ENCODE data around the gene MMP20. TPM values are rescaled to one million over a fixed set of nuclear protein-coding genes. Genes with fewer than 3 reads are reported as not detected.

The MMP20 gene
- not detected for polyA plus RNA-seq (2013, experiment 1 of 2)
- polyA plus RNA-seq (2013, experiment 2 of 2): not detected

- H2BK12ac ChIP-seq (ENCODE audit: low read length in 2 of 2): no peak within 1 kb of the TSS
- no peak within 1 kb of the TSS for H3K14ac ChIP-seq (ENCODE audit: low read length in 2 of 2)
- no peak within 1 kb of the TSS for H3K4me3 ChIP-seq (ENCODE audit: insufficient read depth in 1 of 2, low read depth in 1 of 2, low read length in 2 of 2)
- DNase-seq: no peak
- no peak within 1 kb of the TSS for H3K9ac ChIP-seq (ENCODE audit: low read length)
- peak within 1 kb of the TSS in 1 of 2 experiments; percentile 78 for H3K23ac ChIP-seq (ENCODE audit: low read length in 2 of 2)
- H2AFZ ChIP-seq (ENCODE audit: low read depth, low read length): no peak within 1 kb of the TSS
- no peaks in the 10 kb centered on the region for H3K27me3 ChIP-seq (ENCODE audit: control insufficient read depth in 1 of 2, insufficient read depth in 1 of 2, low read length in 2 of 2)
- no peak within 1 kb of the TSS for H2AK5ac ChIP-seq (ENCODE audit: low read length, severe bottlenecking)
- no peak within 1 kb of the TSS for H4K8ac ChIP-seq (ENCODE audit: low read length)
- no peak within 1 kb of the TSS for H2BK5ac ChIP-seq (ENCODE audit: low read depth, low read length, poor library complexity, severe bottlenecking)
- no peak within 1 kb of the TSS for H3K4ac ChIP-seq (ENCODE audit: low read depth in 1 of 2, low read length in 2 of 2)
- H4K91ac ChIP-seq (ENCODE audit: low read length): no peak within 1 kb of the TSS
- no peak within 1 kb of the TSS for H3K4me2 ChIP-seq (ENCODE audit: low read length, poor library complexity, severe bottlenecking)
- no peaks in the 10 kb centered on the region for H3K9me3 ChIP-seq (ENCODE audit: control insufficient read depth, low read length)
- WGBS: 92% methylated on average over 4 of the region's 5 CpGs
- H2BK120ac ChIP-seq (ENCODE audit: low read depth, low read length): no peak within 1 kb of the TSS
- no peak within 1 kb of the TSS for H2BK15ac ChIP-seq (ENCODE audit: low read depth, poor library complexity, severe bottlenecking)
- H3K18ac ChIP-seq (ENCODE audit: low read depth in 1 of 2, low read length in 2 of 2): no peak within 1 kb of the TSS
- no peak within 1 kb of the TSS for H3K27ac ChIP-seq (ENCODE audit: low read length, poor library complexity, severe bottlenecking)
- no peaks in the 10 kb centered on the region for H3K36me3 ChIP-seq (ENCODE audit: control insufficient read depth in 1 of 2, insufficient read depth in 2 of 2, low read depth in 1 of 2, low read length in 2 of 2)
- H3K4me1 ChIP-seq (ENCODE audit: control insufficient read depth, insufficient read depth, low read depth, low read length): no peaks in the 10 kb centered on the region
- H3K79me1 ChIP-seq (replicated peaks; ENCODE audit: low read length, poor library complexity, severe bottlenecking): no peaks in the 10 kb centered on the region
Measured at GRCh38 chr11:102625177-102625576, at the start of gene MMP20. Gene MMP20, minus strand, starts transcription at chr11:102625332. Its CDS starts 13 bp downstream, at chr11:102625319.

DNA sequence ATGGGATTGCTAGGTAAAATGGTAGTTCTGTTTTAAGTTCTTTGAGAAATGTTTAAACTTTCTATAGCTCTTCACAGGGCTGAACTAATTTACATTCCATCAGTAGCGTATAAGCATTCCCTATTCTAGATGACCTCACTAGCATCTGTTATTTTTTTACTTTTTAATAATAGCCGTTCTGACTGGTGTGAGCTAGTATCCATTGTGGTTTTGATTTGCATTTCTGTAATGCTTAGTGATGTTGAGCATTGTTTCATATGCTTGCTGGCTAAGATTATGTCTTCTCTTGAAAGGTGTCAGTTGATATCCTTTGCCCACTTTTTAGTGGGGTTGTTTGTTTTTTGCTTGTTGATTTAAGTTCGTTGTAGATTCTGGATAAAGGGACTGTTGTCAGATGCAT lies 44.5 kb upstream of the MMP20 start:
- Histone ChIP-seq H2BK15ac (ENCODE audit: low read depth, poor library complexity, severe bottlenecking) (no peak overlapping the region), H3K23ac (ENCODE audit: low read length in 2 of 2) (no peak overlapping the region), H3K4me1 (ENCODE audit: control insufficient read depth, insufficient read depth, low read depth, low read length) (no peaks in the 10 kb centered on the region), H3K18ac (ENCODE audit: low read depth in 1 of 2, low read length in 2 of 2) (no peak overlapping the region), H2AK5ac (ENCODE audit: low read length, severe bottlenecking) (no peak overlapping the region), H2BK12ac (ENCODE audit: low read length in 2 of 2) (no peak overlapping the region), H3K36me3 (ENCODE audit: control insufficient read depth in 1 of 2, insufficient read depth in 2 of 2, low read depth in 1 of 2, low read length in 2 of 2) (no peaks in the 10 kb centered on the region), H4K91ac (ENCODE audit: low read length) (no peak overlapping the region), H2BK120ac (ENCODE audit: low read depth, low read length) (no peak overlapping the region), H3K27me3 (ENCODE audit: control insufficient read depth in 1 of 2, insufficient read depth in 1 of 2, low read length in 2 of 2) (no peaks in the 10 kb centered on the region), H3K27ac (ENCODE audit: low read length, poor library complexity, severe bottlenecking) (no peak overlapping the region), H3K9me3 (ENCODE audit: control insufficient read depth, low read length) (no peaks in the 10 kb centered on the region), H3K9ac (ENCODE audit: low read length) (no peak overlapping the region), H4K8ac (ENCODE audit: low read length) (no peak overlapping the region), H2BK5ac (ENCODE audit: low read depth, low read length, poor library complexity, severe bottlenecking) (no peak overlapping the region), H3K14ac (ENCODE audit: low read length in 2 of 2) (no peak overlapping the region), H3K4me2 (ENCODE audit: low read length, poor library complexity, severe bottlenecking) (no peak overlapping the region), H3K4me3 (ENCODE audit: insufficient read depth in 1 of 2, low read depth in 1 of 2, low read length in 2 of 2) (no peak overlapping the region), H3K79me1 (replicated peaks; ENCODE audit: low read length, poor library complexity, severe bottlenecking) (no peaks in the 10 kb centered on the region), H2AFZ (ENCODE audit: low read depth, low read length) (no peak overlapping the region), H3K4ac (ENCODE audit: low read depth in 1 of 2, low read length in 2 of 2) (no peak overlapping the region)
- no peak for DNase-seq
- 81% methylated on average over 3 of the region's 3 CpGs for WGBS

- Histone ChIP-seq H2BK12ac (ENCODE audit: low read length in 2 of 2) (no peak overlapping the region), H3K4ac (ENCODE audit: low read depth in 1 of 2, low read length in 2 of 2) (no peak overlapping the region), H2BK5ac (ENCODE audit: low read depth, low read length, poor library complexity, severe bottlenecking) (no peak overlapping the region), H3K27ac (ENCODE audit: low read length, poor library complexity, severe bottlenecking) (no peak overlapping the region), H3K18ac (ENCODE audit: low read depth in 1 of 2, low read length in 2 of 2) (no peak overlapping the region), H2BK120ac (ENCODE audit: low read depth, low read length) (no peak overlapping the region), H3K9ac (ENCODE audit: low read length) (peak overlapping the region; percentile 13), H4K8ac (ENCODE audit: low read length) (no peak overlapping the region), H3K79me1 (replicated peaks; ENCODE audit: low read length, poor library complexity, severe bottlenecking) (no peaks in the 10 kb centered on the region), H3K9me3 (ENCODE audit: control insufficient read depth, low read length) (no peaks in the 10 kb centered on the region), H3K23ac (ENCODE audit: low read length in 2 of 2) (no peak overlapping the region), H3K14ac (ENCODE audit: low read length in 2 of 2) (no peak overlapping the region), H3K4me3 (ENCODE audit: insufficient read depth in 1 of 2, low read depth in 1 of 2, low read length in 2 of 2) (no peak overlapping the region), H2AFZ (ENCODE audit: low read depth, low read length) (no peak overlapping the region), H3K4me1 (ENCODE audit: control insufficient read depth, insufficient read depth, low read depth, low read length) (no peaks in the 10 kb centered on the region), H3K4me2 (ENCODE audit: low read length, poor library complexity, severe bottlenecking) (no peak overlapping the region), H3K27me3 (ENCODE audit: control insufficient read depth in 1 of 2, insufficient read depth in 1 of 2, low read length in 2 of 2) (no peaks in the 10 kb centered on the region), H2AK5ac (ENCODE audit: low read length, severe bottlenecking) (no peak overlapping the region), H4K91ac (ENCODE audit: low read length) (no peak overlapping the region), H2BK15ac (ENCODE audit: low read depth, poor library complexity, severe bottlenecking) (no peak overlapping the region), H3K36me3 (ENCODE audit: control insufficient read depth in 1 of 2, insufficient read depth in 2 of 2, low read depth in 1 of 2, low read length in 2 of 2) (no peaks in the 10 kb centered on the region)
- WGBS: 0% methylated on average over 4 of the region's 4 CpGs
- DNase-seq: peak; percentile 64
Measured at GRCh38 chr11:102666331-102666957, 41.3 kb upstream of the MMP20 start.

DNA sequence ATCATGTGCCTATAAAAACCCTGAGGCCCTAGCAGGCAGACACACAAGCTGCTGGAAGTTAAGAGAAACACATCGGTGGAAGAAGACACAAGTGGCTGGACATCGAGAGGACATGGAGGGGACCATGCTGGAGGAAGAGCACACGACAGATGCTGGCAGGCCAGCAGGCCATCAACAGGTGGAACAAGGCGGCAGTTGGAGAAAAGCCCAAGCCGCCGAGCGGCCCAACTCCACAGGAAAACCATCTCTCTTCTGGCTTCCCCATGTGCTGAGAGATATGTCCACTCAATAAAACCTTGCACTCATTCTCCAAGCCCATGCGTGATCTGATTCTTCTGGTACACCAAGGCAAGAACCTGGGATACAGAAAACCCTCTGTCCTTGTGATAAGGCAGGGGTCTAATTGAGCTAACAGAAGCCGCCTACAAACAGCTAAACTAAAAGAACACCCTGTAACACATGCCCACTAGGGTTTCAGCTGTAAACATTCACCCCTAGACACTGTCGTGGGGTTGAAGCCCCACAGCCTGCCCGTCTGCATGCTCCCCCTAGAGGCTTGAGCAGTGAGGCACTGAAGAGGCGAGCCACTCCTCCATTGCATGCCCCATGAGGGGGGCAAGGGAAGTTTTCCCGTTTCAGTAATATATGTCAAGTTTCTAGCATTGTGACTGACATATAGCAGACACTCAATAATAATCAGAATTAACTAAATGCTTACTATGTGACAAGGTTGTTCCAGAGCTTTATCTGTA lies 39.0 kb upstream of the MMP20 start:
- 82% methylated on average over 11 of the region's 13 CpGs for whole genome bisulfite sequencing
- H4K8ac ChIP-seq (ENCODE audit: low read length): no peak overlapping the region
- no peak overlapping the region for H3K18ac ChIP-seq (ENCODE audit: low read depth in 1 of 2, low read length in 2 of 2)
- H3K9ac ChIP-seq (ENCODE audit: low read length): no peak overlapping the region
- no peak overlapping the region for H2BK15ac ChIP-seq (ENCODE audit: low read depth, poor library complexity, severe bottlenecking)
- H2BK120ac ChIP-seq (ENCODE audit: low read depth, low read length): no peak overlapping the region
- no peak overlapping the region for H4K91ac ChIP-seq (ENCODE audit: low read length)
- no peak overlapping the region for H3K27ac ChIP-seq (ENCODE audit: low read length, poor library complexity, severe bottlenecking)
- H3K4me1 ChIP-seq (ENCODE audit: control insufficient read depth, insufficient read depth, low read depth, low read length): no peaks in the 10 kb centered on the region
- no peak overlapping the region for H2AFZ ChIP-seq (ENCODE audit: low read depth, low read length)
- no peak overlapping the region for H2AK5ac ChIP-seq (ENCODE audit: low read length, severe bottlenecking)
- H2BK12ac ChIP-seq (ENCODE audit: low read length in 2 of 2): no peak overlapping the region
- no peak overlapping the region for H3K4ac ChIP-seq (ENCODE audit: low read depth in 1 of 2, low read length in 2 of 2)
- no peaks in the 10 kb centered on the region for H3K9me3 ChIP-seq (ENCODE audit: control insufficient read depth, low read length)
- no peak overlapping the region for H3K23ac ChIP-seq (ENCODE audit: low read length in 2 of 2)
- no peaks in the 10 kb centered on the region for H3K36me3 ChIP-seq (ENCODE audit: control insufficient read depth in 1 of 2, insufficient read depth in 2 of 2, low read depth in 1 of 2, low read length in 2 of 2)
- H2BK5ac ChIP-seq (ENCODE audit: low read depth, low read length, poor library complexity, severe bottlenecking): no peak overlapping the region
- peaks cover 0 to 5% of the 10 kb centered on the region in 2 experiments for H3K27me3 ChIP-seq (ENCODE audit: control insufficient read depth in 1 of 2, insufficient read depth in 1 of 2, low read length in 2 of 2)
- H3K14ac ChIP-seq (ENCODE audit: low read length in 2 of 2): no peak overlapping the region
- DNase-seq: no peak
- H3K4me3 ChIP-seq (ENCODE audit: insufficient read depth in 1 of 2, low read depth in 1 of 2, low read length in 2 of 2): no peak overlapping the region
- no peak overlapping the region for H3K4me2 ChIP-seq (ENCODE audit: low read length, poor library complexity, severe bottlenecking)
- no peaks in the 10 kb centered on the region for H3K79me1 ChIP-seq (replicated peaks; ENCODE audit: low read length, poor library complexity, severe bottlenecking)

Measured in mesenchymal stem cell (in vitro differentiated cells and primary cell).